ENCODE results near the gene CCL27.

CCL27 gene, protein sequence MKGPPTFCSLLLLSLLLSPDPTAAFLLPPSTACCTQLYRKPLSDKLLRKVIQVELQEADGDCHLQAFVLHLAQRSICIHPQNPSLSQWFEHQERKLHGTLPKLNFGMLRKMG

DNA sequence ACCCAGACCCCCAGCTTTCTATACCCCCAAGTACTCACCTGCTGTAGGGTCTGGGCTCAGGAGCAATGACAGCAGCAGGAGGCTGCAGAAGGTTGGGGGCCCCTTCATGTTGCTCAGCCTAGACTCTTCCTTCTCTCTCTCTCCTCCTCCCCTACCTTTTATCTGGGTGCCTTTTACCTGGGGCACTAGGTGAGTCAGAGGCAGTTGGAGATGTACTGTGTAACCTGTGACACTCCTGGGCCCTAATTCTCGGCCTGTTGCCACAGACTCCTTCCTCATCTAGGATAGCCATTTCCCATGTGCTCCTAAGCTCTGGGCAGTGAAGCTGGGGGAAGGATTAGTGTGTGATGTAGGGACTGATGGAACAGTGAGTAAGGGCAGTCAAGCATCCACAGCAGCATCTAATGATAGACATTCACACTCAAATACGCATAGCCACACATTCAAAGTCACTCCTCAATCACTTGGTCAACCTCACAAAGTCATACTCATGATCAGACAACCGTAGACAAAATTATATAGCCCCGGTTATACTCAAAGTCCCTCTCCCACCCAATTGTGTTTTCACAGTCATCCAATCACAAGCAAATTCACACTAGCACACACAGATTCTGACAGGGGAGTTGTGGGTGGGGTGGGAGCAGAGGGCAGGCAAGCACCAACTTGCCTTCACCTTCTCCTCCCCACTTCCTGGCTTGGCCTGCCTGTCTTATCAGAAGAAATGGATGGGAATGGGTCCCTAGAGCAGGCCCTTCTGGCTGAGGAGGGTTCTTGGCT, at the start of gene CCL27:
Gene CCL27 (minus strand): TSS at position 132 of the 777 bp plus-strand sequence. CDS start 24 bp downstream, at position 108.
- DNase-seq = no peak

DNA sequence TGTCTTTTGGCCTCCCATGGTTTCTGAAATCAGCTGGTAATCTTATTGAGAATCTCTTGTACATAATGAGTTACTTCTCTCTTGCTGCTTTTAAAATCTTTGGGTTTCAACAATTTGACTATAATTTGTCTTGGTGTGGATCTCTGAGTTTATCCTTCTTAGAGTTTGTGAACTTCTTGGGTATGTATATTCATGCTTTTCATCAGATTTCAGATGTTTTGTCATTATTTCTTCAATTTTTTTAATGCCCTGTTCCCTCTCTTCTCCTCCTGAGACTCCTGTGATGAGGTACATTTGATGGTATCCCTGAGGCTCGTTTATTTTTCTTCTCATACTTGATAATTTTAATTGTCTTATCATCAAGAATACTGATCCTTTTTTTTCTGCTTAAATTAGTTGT, 49.7 kb upstream of the CCL27 start:
- DNase-seq = no peak

DNA sequence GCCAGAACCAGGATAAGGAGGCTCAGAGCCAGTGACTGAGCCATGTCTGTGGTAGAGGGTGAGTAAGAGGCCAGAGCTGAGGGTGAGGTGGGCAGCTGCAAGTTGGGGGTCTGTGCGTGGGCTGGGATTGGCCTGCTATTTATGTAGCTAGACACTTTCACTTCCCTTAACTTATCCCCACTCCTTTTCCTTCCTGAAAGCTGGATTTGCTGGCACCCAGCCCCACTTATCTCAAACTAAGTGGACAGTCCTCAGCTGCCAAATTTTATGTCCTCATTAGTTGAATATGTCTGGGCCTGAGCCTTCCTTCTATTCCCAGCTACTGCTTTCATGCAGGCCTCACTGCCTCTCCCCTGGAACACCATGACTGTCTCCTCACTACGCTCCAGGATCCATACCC, 47.6 kb upstream of the CCL27 start, which contains the start of gene CCL21:
Gene CCL21 (minus strand): TSS at position 114 of the 400 bp plus-strand sequence. CDS start 70 bp downstream, at position 44.
- no peak for DNase-seq

DNA sequence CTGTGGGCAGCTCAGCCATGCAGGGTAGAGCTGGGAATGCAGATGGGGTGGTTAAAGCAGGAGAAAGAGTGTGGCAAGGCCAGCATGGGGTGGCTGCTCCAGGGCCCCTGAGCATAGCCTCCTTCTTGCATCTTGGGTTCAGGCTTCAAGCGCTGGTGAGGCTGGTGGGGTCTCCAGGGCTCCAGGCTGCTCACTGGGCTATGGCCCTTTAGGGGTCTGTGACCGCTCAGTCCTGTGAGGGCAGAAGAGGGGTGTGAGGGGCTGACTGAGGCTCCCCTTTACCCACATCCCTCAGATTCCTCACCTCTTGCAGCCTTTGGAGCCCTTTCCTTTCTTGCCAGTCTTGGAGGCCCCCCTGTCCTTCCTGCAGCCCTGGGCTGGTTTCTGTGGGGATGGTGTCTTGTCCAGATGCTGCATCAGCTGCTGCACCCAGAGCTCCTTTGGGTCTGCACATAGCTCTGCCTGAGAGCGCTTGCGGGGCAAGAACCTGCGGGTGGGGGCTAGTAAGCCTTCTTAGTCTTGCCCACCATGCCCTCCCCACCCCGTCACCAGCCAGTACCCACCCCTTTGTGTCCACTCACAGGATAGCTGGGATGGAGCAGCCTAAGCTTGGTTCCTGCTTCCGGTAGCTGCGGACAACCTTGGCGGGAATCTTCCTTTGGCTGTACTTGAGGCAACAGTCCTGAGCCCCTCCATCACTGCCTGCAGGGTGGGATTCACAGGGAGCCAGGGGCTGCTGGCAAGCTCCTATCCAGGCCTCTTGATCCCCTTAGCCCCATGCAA, 46.9 kb upstream of the CCL27 start:
- DNase-seq = no peak

DNA sequence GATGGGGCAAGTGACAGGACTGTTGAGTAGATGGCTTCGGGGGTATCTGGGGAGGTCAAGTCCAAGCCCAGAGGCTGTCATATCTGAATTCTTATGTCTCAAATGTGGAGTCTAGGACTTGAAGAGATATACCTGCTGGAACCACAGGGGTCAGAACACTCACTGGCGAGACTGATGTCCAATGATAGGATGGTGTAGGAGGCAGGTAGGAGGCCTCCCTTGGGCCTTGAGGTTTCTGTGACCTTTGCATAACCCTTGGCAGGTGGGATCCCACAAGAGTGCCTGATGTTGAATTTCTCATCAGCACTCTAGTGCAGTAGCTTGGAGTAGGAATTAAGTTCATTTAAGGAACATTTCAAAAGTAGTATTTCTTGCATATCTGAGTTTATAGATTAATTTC, 44.7 kb upstream of the CCL27 start:
- no peak for DNase-seq

DNA sequence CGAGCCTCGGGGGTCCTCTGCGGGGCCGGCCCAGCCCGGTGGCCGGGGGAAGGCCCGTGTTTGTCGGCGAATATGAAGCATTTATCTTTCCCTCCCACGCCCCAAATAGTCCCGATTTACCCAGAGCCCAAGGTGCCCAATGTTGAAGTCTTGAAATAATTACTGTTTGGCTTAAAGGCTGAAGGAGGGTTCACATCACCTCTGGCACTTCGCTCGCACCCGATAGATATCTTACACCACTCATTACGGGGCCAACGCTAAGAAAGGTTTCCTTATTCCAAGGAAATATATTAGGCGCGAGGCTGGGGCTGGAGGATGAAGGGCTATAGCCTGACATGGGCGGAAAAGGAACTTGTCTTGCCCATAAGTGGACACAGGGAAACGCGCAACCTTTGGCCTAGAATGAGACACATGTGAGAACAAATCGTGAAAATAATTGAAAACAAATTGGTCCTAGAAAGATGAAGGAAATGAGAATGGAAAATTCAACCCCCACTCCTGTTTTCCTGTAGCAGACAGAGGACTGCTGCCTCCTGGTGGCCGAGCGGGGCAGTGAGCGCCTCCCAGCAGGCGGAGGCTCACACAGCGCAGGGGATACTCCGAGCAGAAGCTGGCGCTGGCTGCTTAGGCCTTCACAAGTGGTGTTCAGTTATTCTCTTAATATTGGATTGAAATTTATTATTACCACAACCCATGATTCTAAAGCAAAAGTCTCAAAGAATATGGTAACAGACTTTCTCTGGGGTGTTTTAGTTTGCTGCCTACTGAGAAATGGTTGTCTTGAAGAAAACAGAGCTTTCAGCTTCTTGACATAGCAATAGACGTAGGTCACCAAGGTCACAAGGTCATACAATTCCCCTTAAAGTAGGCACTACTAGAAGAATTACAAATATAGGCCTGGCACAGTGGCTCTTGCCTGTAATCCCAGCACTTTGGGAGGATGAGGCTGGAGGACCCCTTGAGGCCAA, 39.6 kb upstream of the CCL27 start:
- peak; percentile 77 for DNase-seq

DNA sequence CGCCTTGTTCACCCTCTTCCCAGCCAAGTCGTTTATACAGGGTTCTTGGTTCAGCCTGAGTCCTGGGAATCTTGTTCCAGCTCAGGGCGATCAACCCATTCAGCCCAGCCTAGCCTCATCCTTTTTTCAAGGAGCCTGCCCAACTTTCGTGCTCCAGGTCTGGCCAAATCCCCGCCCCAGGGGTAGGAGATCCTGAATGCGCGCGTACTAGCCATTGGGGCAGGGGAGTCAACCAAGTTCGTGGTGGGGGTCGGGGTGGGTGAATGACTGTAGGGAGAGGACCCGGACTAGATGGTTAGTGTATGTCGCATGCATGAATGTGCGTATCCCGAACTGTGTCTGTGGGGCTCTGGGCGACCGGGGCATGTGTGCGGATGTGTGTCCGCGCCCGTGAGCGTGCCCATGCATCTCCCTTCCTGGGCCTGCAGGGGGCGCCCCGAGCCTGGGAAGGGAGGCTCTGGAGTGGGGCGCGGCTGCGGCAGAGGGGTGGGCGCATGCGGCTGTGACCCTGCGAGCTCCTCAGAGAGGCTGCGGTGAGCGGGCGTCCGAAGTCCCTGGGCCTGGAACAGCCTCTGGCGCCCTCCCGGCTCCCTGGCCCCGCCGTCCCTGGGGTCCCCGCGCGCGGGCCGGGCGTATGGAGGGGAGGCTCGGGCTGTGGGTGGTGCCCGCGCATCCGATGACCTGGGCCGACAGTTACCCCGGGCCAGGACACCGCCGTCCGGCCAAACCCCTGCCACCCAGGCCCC, 38.7 kb upstream of the CCL27 start:
- peak; percentile 78 for DNase-seq

DNA sequence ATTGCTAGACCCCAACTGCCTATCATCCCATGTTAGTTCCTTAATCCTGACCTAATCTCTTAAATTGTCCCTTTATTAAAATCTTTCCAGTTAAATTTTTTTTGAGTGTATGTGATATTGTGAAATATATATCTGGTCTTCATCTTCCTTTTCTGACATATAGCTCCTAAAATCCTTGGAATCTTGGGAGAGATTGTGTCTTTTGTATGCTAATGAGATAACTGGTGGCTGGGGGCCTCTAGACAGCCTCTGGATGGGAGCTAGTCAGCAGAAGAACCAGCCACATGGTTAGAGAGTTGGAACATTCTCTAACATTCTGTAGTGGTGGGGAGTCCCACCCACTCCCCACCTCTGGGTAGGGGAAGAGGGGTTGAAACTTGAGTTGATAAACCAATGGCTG, 32.4 kb upstream of the CCL27 start:
- no peak for DNase-seq

DNA sequence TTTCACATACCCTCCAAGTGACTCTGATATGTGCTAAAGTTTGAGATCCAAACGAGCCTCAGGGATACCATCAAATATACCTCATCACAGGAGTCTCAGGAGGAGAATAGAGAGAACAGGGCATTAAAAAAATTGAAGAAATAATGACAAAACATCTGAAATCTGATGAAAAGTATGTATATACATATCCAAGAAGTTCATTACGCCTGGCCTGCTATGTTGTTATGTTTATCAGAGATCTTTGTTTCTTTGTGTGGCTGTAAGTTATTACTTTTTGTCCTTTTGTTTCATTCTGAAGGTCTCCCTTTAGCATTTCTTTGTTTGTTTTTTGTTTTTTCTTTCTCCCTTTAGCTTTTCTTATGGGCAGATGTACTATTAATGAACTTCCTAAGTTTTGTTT, 31.1 kb upstream of the CCL27 start:
- no peak for DNase-seq

DNA sequence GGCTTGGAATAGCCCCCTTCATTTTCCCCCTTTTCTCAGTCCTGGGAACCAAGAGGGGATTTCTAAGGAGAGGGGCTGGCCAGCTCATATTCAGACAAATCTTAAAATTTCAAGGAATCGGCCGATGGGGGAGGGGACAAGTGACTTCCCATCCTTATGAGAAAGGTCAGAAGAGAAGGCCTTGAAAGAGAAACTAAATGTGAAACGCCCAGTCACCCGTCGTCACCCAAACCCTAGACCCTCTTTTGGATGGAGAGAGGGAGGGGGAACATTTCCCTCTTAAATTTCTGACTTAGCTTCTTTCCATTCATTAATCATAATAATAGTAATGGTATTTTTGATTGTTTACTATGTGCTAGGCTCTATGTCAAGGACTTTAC, 29.5 kb upstream of the CCL27 start:
- no peak for DNase-seq

DNA sequence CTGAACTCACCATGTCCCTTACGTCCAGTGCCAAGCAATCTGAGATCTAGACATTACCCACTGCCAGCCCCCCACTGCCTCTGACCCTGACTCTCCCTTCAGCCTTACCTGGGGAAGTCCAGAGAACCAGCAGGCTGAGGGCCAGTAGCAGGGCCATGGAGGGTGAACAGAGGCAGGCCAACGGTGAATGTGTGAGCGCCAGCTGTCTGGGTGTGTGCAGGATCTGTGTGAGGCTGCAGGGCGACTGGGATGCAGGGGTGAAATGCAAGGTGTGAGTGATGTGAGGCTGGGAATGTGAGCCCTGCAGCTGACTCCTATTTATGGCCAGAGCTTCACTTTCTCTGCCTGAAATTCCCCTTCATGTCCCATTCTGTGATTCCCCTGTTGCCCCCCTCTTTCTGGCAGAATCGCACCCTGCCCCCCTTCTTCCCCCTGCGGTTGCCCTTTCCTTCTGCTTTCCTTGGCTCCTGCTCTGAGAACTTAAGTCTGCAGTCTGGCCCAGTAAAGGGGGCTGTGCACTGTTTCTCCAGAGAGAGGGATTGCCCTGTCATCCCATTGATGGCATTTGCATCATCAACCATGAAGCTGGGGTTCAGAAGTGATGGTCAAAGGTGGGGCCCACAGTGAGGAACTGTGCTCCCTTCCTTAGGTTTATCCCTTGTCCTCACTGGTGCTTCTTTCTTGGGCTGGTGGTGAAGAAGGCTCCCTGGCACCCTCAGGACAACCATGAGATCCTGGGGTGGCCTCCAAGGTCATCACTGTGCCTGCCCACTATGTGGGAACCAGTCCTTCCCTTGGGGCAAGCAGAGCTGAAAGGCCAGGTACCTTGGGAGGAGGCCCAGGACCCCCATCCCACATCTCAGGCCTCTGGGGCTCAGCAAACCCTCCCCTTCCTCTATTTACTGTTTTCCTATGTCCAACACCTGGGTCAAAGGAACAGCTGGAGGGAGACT, 28.8 kb upstream of the CCL27 start, which contains the start of gene CCL19:
Gene CCL19 (minus strand): TSS at position 294 of the 953 bp plus-strand sequence. CDS start 137 bp downstream, at position 157.
- no peak for DNase-seq

DNA sequence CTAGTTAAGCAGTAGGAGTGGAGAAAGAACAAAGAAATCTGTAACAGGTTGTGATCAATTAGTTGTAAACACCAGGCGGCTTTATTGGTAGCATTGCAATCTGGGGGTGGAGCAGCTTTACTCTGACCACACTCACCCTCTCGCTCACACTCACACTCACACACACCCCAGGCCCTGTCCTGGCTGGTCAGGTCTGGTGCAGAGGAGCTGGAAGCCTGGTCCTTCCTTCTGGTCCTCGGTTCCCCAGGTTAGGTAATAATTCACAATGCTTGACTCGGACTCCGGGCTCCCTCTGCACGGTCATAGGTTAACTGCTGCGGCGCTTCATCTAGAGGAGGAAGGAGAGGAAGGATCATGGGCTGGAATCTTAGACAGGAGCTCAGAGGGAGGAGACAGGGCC, 27.1 kb upstream of the CCL27 start:
- no peak for DNase-seq

DNA sequence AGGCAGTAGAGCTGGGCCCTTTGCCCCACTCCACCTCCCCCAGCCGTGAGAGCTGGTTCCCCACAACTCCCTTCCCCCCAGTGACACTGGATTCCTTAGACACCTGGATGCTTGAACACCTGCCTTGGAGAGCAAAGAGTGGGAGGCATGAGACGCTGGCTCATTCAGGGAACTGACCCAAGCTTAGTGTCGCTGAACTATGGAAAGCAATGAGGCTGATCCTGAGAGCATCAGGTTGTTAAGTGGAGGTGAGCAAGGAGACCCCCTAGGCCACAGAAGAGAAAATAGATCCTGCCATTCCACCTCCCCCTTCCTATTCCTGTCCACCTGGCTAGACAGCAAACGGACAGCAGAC, 26.6 kb upstream of the CCL27 start:
- no peak for DNase-seq

DNA sequence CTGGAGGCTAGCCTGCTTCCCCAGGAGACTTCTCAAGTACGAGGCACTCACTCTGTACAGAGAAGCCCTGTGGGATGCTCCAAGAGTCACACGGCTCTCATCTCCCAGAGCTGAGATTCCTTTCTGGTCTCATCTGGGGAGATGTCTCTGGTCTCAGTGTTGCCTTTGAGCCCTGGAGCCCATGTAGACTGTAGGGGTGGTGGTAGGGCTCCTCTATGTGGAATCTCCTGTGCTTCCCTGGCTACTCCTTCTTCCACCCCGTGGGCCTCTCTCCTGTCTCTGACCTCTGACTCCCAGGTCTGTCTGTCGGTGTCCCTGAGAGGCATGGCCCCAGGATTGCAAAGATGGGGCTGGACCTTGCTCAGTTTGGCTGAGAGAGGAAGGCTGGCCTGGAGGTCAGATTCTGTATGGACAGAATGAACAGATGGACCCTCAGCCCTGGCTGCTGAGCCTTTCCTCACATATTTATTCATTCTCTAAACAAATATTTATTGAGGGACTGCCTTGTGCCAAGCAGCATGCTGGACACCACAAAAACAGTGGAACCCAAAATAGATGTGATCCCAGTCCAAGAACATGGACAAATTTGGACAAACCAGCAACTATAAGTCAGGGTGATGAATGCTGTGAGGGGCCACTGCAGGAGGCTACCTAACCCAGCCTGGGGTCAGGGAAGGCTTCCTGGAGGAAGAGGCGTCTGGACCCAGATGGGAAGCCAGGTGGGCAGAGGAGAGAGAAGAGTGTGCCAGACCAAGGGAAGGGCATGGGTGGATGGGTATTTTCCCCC, 26.1 kb upstream of the CCL27 start:
- no peak for DNase-seq

DNA sequence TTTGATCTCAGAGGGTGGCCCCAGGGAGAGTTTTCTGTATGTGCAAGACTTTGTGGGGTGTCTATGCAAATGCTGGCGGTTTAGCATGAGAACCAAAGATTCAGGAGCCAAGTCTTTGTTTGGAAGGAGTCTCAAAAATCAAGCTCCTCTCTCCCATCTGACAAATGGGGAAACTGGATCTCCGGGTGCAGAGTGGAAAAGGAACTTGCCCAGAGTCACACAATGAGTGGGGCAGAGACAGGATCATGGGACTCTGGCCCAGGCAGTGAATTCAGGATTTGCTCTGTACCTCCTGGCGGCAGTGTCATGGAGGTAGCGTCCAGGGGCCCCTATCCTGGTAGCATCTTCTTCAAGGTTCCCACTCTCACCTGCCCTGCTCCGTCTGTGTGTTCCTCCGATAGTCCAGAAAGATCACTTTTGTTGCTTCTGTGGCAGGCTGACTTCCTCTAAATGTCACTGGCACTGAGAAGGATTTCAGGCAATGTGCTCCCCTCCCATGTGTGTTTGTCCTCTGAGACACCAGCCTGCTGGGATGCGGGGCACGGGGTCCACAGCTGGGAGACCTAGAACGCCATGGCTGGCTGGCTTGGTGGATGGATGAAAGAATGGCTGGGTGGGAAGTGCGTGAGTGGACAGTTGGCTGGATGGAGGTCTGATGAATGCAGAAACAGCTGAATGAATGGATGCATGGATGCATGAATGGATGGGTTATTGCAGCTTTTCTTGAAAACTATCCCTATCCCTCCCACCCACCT, 25.0 kb upstream of the CCL27 start:
- DNase-seq = no peak

DNA sequence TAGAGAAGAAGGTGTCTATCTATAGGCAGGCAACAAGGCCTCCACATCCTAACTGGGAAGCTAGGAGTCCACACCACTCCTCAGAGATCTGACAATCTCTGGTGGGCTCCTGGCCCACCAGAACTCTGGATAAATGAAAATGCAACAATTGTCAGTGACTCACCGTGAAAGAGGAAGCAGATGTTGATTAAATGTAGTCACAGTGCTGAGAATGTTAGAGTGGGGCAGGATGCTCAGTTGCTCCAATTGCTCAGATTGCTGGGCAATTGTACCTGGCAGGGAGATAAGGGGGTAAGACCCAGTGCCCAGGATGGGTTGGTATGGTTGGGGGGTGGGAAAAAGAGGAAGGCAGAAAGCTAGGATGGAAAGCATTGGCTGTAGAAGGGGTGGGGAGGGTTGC, 24.3 kb upstream of the CCL27 start:
- no peak for DNase-seq

DNA sequence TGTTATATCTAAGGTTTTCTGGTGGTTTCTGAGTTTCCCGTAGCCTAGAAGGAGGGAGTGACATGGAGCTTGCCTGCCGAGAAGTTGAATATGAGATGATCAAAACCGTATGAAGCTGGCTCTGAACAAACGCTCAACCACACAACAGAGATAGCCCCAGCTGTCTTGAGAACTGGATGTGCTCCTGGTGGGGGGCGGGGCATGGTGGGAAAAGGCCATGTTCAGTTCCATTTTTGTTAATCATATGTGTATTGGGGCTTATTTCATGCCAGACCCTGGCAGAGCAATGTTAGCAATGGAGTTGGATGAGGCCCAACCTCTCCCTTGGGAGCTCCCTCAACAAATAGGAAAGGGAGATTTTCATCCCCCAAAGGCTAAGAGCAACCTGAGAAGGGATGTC, 23.8 kb upstream of the CCL27 start:
- DNase-seq = no peak

DNA sequence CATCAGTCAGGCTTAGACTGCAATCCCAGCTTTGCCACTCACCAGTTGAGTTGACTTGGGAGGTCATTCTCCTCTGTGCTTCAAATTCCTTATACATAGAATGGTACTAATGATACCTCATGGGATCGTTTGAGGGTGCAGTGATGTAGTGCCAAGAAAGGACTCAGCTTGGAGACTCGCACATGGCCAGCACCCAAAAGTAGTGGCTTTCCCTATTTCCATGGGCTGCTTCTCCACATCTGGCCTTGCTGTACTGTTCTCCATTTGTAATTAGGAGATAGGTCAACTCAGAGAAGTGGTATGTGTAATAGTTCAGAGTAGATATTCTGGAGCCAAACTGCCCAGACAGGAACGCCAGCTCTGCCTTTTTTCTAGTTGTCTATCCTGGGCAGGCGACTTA, 23.1 kb upstream of the CCL27 start:
- DNase-seq = no peak

DNA sequence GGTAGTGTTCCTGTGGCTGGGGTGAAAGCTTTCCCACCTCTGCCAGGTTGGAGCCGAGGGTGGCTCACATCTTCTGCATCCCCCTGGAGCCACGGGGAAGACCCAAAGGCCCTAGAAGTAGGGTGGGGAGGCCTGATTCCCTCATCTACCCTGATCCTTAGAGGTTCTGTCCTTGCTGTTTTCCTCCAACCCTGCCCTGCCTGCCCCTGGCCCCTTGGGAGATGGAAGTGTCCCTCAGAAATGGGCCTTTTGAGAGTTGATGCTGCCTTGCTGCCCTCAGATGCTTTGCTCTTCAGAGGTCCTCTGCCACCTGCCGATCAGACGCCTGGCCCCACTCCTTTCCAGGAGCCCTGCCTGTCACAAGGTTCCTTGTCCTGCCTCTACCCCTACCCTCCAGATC, 22.4 kb upstream of the CCL27 start:
- DNase-seq = no peak
